Umbilical cord (tissue), 2 donors: Measurements from ENCODE around the gene ZNF573. TPM values are rescaled to one million over a fixed set of nuclear protein-coding genes. Genes with fewer than 3 reads are reported as not detected.
A peak's percentile ranks its signal among the peaks of the same experiment; 100 is the strongest.

ENCODE experiments used
- DNase-seq: peaks from one replicate; pipeline ENCODE4 v3.0.0-alpha.2; 2015; ENCODE audit warnings: low spot score
- total RNA-seq: library from RNA; depleted of rRNA; stranded (reverse); fragments of >200 nt; gene quantifications from one replicate; pipeline ENCODE4 v1.2.3, GENCODE V29; 2014; ENCODE audit warnings: low replicate concordance; ENCODE audit not compliant: insufficient read depth

ZNF573 gene
- total RNA-seq, 1 donor from 2014 or later, result 8.7 TPM

DNA sequence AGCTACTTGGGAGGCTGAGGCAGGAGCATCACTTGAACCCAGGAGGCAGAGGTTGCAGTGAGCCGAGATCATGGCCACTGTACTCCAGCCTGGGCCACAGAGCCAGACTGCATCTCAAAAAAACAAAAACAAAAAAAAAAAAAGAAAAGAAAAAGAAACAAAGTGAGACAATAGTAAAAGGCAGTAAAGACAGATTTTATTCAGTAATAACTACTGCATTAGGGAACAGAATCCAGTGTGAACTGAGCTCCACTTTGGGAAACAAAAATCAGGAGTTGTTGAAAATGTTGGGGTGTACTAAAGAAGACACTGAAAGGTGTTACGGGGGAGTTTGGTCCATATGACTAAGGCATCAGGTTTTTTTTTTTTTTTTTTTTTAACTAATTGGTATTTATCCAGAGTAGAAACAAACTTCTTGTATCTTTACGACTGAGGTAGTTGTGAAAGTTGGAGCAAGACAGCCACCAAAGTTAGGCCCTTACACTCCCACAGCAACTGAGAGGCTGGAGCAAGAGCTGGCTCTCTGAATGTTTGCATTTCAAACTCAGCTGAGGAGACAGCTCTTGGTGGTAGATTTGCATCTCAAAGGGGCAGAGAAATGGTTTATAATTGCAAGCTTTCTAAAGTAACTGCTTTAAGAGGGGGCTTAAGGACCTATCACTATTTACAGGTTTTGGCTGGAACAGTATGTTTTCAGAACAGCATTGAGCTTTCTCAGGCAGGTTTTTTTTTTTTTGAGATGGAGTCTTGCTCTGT is 84.1 kb downstream of the ZNF573 start:
- DNase-seq, result no peak

DNA sequence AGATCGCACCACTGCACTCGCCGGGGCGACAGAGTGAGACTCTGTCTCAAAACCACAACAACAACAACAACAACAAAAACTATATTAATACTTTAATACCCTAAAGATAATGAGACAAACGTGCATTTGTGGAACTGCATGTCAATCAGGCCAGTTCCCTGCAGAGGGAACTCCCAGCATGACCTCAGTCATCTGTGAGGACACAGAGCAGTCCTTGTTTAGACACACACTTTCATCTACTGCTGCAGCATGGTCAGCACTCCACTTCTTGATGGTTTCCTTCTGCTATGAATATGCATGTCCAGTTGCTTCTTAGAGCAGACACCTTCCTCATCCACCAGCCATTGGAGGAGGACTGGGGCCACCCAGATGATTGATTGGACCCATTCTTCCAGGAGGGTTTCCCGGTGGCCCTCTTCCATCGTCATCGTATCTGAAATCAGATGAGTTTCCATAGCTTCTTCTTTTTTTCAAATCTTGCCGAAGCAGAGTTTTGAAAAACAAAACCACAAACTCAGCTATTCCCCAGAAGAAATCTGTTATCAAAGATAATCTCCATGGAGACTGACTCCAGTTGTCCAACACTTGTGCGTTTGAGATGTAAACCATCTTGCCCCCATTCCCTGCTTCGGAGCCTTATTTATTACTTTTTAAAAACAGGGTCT is 86.3 kb downstream of the ZNF573 start:
- no peak for DNase-seq

DNA sequence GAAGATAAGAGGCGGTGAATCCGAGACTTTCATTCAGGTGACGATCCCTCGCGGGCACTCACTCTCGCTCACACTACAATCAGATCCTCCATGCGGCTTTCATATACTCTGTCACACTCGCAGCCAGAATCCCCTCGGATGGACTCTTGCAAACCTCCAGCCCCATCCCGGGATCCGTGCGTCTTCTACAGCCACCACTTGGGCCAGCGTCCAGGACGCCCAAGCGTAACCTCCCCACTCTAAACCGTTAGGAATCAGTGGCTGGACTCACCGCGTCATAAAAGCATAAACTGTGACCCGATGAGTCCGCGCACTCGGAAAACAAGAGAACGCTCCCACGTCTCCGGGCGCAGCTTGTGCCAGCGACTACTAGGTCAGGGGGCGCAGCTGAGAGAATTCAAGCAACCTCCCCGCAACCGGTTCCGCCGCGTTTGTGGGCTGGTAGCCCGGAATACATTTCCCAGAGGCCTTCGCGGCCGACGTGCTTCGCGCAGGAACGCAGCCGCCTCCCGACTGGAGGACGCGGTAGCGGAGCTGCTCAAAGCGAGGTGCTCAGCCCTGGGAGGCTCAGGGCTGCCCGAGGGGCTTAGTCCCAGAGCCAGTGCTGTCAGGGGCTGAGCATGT is 87.4 kb downstream of the ZNF573 start:
- DNase-seq, result peak; percentile 92

Other genes with a start within 250 kb of the ZNF573 start
- gene ZNF571, start 184.8 kb downstream of the ZNF573 start, total RNA-seq, result 15.6 TPM
- gene ZNF540, start 184.7 kb downstream of the ZNF573 start, total RNA-seq, result 3.4 TPM
- 35.4 TPM for gene ZFP30, start 124.1 kb downstream of the ZNF573 start, total RNA-seq
- 10.4 TPM for gene ZNF607, start 59.8 kb downstream of the ZNF573 start, total RNA-seq
- gene WDR87, start 127.0 kb upstream of the ZNF573 start, total RNA-seq, result 1.7 TPM
- gene SIPA1L3, start 127.6 kb upstream of the ZNF573 start, total RNA-seq, result 13.7 TPM